Gastroesophageal sphincter (tissue), 4 donors: ENCODE data around the gene FAM20A. TPM values are rescaled to one million over a fixed set of nuclear protein-coding genes. Genes with fewer than 3 reads are reported as not detected.
A peak's percentile ranks its signal among the peaks of the same experiment; 100 is the strongest.

Experiments used
- ATAC-seq: fragments of 150-250 bp; one replicate; pipeline ENCODE4 v1.9.1; 2016; ENCODE audit warnings: mild to moderate bottlenecking, moderate library complexity
- H3K27ac ChIP-seq, 4 donors: fragments of 200-600 bp; sonication (generic) in 3 of 4; 1 replicate in 3 of 4; 2 replicates in 1 of 4; pipeline ENCODE4 v1.5.1; 2016 to 2019
- H3K27me3 ChIP-seq: fragments of 200-600 bp; sonication (generic); one replicate; pipeline ENCODE4 v1.5.1; 2019
- H3K36me3 ChIP-seq, 2 donors: fragments of 200-600 bp; sonication (generic); one replicate each; pipeline ENCODE4 v1.5.1; 2019; ENCODE audit warnings: control low read depth in 1 of 2
- H3K4me1 ChIP-seq, 3 donors: fragments of 200-600 bp; sonication (generic); 1 replicate in 2 of 3; 2 replicates in 1 of 3; pipeline ENCODE4 v1.5.1; 2016 to 2019; ENCODE audit warnings: control low read depth in 2 of 3
- H3K4me3 ChIP-seq, 2 donors: fragments of 200-600 bp; sonication (generic); one replicate each; pipeline ENCODE4 v1.5.1; 2019; ENCODE audit warnings: mild to moderate bottlenecking in 1 of 2, moderate library complexity in 1 of 2
- H3K9me3 ChIP-seq, 3 donors: fragments of 200-600 bp; sonication (generic); one replicate each; pipeline ENCODE4 v1.5.1; 2017 to 2019; ENCODE audit warnings: control low read depth in 2 of 3
- EP300 ChIP-seq: sonication (generic); formaldehyde crosslinking; IDR thresholded peaks from one replicate; pipeline ENCODE4 v1.6.1; 2017; ENCODE audit warnings: antibody characterized with exemption, mild to moderate bottlenecking
- POLR2A ChIP-seq, 2 donors: fragments of 450-650 bp; IDR thresholded peaks; one replicate each; pipeline ENCODE4 v1.6.1; 2017; ENCODE audit warnings: antibody characterized with exemption in 2 of 2, mild to moderate bottlenecking in 2 of 2, moderate library complexity in 1 of 2
- POLR2AphosphoS5 ChIP-seq: sonication (generic); formaldehyde crosslinking; IDR thresholded peaks from one replicate; pipeline ENCODE4 v1.6.1; 2017; ENCODE audit warnings: antibody characterized with exemption
- WGBS, 2 donors: methylation state at CpG; one replicate each; pipeline ENCODE4 v1.1.5; 2018; ENCODE audit warnings: low coverage in 1 of 2; 5-methylcytosine and 5-hydroxymethylcytosine counted together
- total RNA-seq, 4 donors: library from RNA; depleted of rRNA; stranded (reverse); fragments of >200 nt; gene quantifications; one replicate each; pipeline ENCODE4 v1.1.0, GENCODE V29; 2016
- TF ChIP-seq, protein P1 (sequence below), 4 experiments: fragments of 200-600 bp in 2 of 4; fragments of 450-650 bp in 2 of 4; sonication (generic) in 1 of 4; IDR thresholded peaks; one replicate each; pipeline ENCODE4 v1.5.1; 2017 to 2019; ENCODE audit warnings: antibody characterized with exemption in 4 of 4, mild to moderate bottlenecking in 2 of 4, moderate library complexity in 2 of 4

FAM20A gene
- total RNA-seq, 4 donors from 2014 or later = 1.4 to 13.7 (median 2.9) TPM

DNA sequence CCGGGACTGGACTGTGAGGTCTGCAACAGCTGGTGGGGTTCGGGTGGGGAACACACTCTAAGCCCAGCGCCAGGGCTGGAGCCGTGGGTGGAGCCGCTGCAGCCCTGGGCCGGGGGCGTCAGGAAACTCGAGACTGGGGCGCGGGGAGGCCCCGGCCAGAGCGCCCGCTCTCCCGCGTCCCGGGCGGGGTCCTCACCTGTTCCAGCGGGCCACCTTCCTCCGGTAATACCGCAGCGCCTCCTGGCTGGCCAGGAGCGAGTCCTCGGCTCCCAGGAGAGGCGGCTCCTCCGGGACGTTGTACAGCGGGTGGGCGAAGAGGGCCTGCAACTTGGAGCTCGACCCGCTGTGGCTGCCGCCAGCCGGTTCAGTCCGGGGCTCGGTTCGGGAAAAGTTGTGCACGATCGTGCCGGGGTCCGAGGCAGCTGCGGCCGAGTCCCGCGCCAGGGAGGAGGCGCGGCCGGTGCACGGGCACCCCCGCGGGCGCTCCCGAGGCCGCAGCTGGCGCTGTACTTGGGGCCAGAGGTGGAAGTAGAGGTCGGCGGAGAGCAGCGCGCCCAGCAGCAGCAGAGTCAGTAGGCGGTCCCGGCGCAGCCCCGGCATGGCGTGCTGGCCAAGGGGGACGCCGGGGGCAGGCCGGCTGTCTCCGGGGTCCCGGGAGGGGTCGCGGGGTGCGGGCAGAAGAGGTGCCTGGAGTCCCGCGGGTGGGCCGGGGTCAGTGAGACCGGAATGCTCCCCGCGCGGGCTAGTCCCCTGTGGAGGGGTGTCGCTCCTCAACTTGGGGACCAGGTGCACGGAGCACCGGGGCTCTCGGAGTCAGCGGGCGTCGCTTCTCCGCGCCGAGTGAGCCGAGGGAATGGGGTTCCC lies 868 bp downstream of the FAM20A start:
- H3K36me3 ChIP-seq = no peaks in the 10 kb centered on the region
- H3K9me3 ChIP-seq = no peaks in the 10 kb centered on the region
- whole genome bisulfite sequencing, 2 donors = 0% methylated on average over 2 of the region's 88 CpGs; no CpG with 5 or more reads in 1 of the 2 donors
- peak; percentile 24 for ATAC-seq
- peaks cover 41% of the 10 kb centered on the region for H3K27me3 ChIP-seq
- peak overlapping the region in 3 of 4 donors; percentile 69 to 78 (median 76) for H3K27ac ChIP-seq
- H3K4me3 ChIP-seq = peak overlapping the region; percentile 15 to 59
- TF ChIP-seq POLR2A (IDR thresholded peaks at IDR 0.05) = peak in 1 of 2 donors; percentile 30
- no peak for TF ChIP-seq EP300
- TF ChIP-seq, protein P1, sequence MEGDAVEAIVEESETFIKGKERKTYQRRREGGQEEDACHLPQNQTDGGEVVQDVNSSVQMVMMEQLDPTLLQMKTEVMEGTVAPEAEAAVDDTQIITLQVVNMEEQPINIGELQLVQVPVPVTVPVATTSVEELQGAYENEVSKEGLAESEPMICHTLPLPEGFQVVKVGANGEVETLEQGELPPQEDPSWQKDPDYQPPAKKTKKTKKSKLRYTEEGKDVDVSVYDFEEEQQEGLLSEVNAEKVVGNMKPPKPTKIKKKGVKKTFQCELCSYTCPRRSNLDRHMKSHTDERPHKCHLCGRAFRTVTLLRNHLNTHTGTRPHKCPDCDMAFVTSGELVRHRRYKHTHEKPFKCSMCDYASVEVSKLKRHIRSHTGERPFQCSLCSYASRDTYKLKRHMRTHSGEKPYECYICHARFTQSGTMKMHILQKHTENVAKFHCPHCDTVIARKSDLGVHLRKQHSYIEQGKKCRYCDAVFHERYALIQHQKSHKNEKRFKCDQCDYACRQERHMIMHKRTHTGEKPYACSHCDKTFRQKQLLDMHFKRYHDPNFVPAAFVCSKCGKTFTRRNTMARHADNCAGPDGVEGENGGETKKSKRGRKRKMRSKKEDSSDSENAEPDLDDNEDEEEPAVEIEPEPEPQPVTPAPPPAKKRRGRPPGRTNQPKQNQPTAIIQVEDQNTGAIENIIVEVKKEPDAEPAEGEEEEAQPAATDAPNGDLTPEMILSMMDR (IDR thresholded peaks at IDR 0.05) = peak in 1 of 4 experiments; percentile 29
- peaks cover 0 to 34% (median 14%) of the 10 kb centered on the region in 3 donors for H3K4me1 ChIP-seq

DNA sequence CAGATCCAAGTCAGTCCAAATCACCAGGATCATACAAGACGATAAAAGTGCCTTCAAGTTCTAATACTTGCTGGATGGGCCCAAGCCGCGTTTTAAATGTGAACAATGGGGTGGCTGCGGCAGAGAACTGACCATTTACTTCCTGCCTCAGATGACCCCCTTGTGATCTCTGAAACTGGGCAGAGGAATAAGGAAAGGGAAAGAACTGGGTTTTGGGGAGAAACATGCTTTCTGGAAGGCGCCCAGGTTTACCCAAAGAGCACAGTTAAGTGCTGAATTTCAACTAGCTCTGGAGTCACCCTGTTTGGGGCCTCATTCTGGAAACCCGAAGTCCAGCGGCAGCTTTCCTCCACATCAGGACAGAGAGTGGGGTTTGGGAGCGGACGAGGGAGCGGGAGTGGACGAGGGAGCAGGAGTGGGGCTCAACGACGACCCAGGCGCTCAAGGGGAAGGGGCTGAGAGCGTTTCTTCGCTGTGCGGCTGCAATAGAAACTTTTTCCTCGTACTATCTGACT lies 1.6 kb downstream of the FAM20A start:
- H3K4me1 ChIP-seq = peaks cover 0 to 41% (median 14%) of the 10 kb centered on the region in 3 donors
- ATAC-seq = no peak
- TF ChIP-seq POLR2A (IDR thresholded peaks at IDR 0.05) (no peak), EP300 (no peak), POLR2AphosphoS5 (no peak)
- TF ChIP-seq, protein P1 (IDR thresholded peaks at IDR 0.05) = no peak
- no peaks in the 10 kb centered on the region for H3K9me3 ChIP-seq
- H3K36me3 ChIP-seq = no peaks in the 10 kb centered on the region
- WGBS, 2 donors = 45 to 48% methylated on average over 11 to 12 of the region's 18 CpGs
- peak overlapping the region in 3 of 4 donors; percentile 69 to 78 (median 76) for H3K27ac ChIP-seq
- H3K4me3 ChIP-seq = peak overlapping the region; percentile 15 to 59
- peaks cover 41% of the 10 kb centered on the region for H3K27me3 ChIP-seq

DNA sequence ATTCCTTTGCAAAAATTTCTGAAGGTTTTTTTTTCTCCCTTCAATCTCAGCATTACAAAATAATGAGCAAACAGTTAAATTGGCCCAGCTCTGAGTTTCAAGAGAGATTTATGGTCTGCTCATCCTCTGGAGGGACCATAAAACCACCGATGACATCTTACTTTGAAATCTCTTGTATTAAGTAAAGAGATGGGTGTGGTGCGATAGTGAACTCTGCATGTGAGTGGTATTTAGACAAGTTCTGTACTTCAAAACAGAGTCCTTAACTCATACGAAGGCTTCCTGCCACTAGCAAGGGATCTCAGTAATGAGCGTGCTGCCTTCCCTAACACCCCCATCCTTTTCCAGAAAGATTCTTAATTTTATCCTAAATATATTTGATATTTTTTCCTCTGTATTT lies 2.1 kb downstream of the FAM20A start:
- ATAC-seq = peak; percentile 52
- TF ChIP-seq POLR2A (IDR thresholded peaks at IDR 0.05) (no peak), EP300 (no peak), POLR2AphosphoS5 (no peak)
- TF ChIP-seq, protein P1 (IDR thresholded peaks at IDR 0.05) = no peak
- WGBS, 2 donors = 62 to 86% methylated on average over 1 to 2 of the region's 4 CpGs
- peaks cover 41% of the 10 kb centered on the region for H3K27me3 ChIP-seq
- H3K36me3 ChIP-seq = no peaks in the 10 kb centered on the region
- H3K9me3 ChIP-seq = no peaks in the 10 kb centered on the region
- peak overlapping the region in 2 of 4 donors; percentile 76 to 78 for H3K27ac ChIP-seq
- peaks cover 0 to 42% (median 14%) of the 10 kb centered on the region in 3 donors for H3K4me1 ChIP-seq
- H3K4me3 ChIP-seq = peak overlapping the region in 1 of 2 donors; percentile 59

DNA sequence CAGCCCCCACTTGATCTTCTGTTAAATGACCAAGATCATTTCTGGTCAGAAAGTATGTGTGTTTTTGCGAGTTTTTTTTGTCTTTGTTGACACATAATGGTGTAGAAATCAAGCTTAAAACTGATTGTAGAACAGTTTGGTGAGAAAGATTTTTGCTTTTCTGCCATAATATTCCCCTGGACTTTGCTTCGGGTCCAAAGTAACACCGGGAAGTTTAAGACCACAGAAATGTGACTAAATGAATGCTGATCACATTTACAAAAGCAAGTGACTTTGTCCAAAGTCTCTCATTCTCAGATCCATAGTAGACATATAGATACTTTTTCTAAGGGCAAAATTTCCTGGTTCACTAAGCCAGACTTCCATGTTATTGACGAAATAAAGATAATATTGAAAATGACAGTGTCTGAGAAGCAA lies 2.6 kb downstream of the FAM20A start:
- WGBS, 2 donors = 83 to 85% methylated on average over 3 to 4 of the region's 4 CpGs
- Histone ChIP-seq H3K36me3 (no peaks in the 10 kb centered on the region), H3K27me3 (peaks cover 46% of the 10 kb centered on the region), H3K9me3 (no peaks in the 10 kb centered on the region), H3K4me3 (no peak overlapping the region), H3K4me1 (peaks cover 0 to 43% (median 14%) of the 10 kb centered on the region in 3 donors), H3K27ac (no peak overlapping the region)
- no peak for ATAC-seq
- TF ChIP-seq POLR2A (IDR thresholded peaks at IDR 0.05) = no peak
- no peak for TF ChIP-seq POLR2AphosphoS5
- TF ChIP-seq, protein P1 (IDR thresholded peaks at IDR 0.05) = no peak
- TF ChIP-seq EP300 = no peak
